C1 segment of cervical spinal cord (tissue), 14 donors: ENCODE data around the gene GPR68.
"Not testable (repeated sequence)": the region's sequence is repeated elsewhere in the genome, so short reads cannot be mapped to it uniquely, and the experiment has no call there.

ENCODE experiments used
- DNase-seq, 14 donors: peaks; one replicate each; lab custom pipeline; 2025; lab: John Stamatoyannopoulos, UW

Gene GPR68

DNA sequence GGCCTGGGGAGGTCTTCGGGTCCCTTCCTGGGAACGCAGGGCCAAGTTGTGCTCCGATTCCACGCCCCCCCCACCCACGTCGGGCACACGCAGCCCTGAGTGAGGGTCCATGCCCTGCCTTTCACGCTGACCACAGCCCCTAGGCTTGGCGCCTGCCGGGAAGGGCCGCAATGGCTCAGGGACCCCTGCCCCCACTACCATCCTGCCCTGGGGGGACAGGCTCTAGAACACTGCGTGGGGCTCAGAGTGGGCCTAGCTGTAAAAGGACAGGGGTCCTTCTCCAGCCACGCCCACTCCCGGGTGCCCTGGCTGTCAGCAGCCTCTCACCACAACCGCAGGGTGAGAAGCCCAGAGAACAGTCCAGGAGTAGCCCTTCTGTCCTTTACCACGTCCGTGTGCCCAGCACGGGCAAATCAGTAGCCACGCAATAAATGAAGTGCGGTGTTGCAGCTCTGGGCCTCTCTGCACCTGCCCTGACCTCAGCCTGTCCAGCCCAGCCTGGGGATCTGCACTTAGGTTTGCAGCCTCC lies 9.4 kb upstream of the GPR68 start:
- peak in 1 of 14 donors; percentile 31 for DNase-seq

- peak in 3 of 14 donors; percentile 14 to 66 (median 24) for DNase-seq
Measured at GRCh38 chr14:91252871-91253794, 8.6 kb upstream of the GPR68 start.

- DNase-seq: peak in 1 of 14 donors; percentile 60
Measured at GRCh38 chr14:91250912-91251311, 6.4 kb upstream of the GPR68 start.

GRCh38 chr14:91249841-91250616 lies 5.5 kb upstream of the GPR68 start:
- DNase-seq: peak in 2 of 14 donors; percentile 15 to 80

DNA sequence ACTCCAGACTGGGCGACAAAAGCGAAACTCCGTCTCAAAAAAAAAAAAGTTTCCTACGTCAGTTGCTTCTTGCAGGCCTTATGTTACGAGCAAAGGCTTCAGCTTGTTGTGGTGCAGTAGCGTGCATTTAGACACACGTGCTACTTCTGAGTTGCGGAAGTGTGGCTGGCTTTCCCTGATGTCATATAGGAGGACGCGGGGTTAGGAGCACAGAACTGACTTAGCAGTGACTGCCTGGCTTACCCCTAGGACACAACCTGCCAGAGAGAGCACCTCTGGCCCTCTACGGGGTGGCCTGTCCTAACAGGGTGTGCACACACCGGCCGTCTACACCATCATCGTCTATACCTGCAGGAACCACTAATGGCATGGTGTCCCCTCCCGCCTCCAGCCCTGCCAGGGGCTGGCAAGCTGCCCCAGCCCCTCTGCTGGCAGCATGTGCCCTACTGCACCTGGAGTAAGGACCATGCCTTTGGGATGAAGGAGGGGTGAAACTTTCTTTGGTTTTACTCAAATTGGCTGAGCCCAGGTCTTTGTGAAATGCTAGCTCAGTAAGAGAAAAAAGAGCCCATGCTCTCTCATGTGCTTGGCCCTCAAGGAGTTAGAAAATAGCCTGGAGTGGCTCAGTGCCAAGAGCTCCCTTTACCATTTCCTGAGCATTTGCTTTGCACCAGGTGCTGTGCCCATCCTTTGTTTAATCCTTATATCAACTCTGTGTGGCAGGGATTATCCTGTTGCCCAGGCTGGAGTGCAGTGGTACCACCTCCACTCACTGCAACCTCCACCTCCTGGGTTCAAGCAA lies 1.7 kb upstream of the GPR68 start:
- no peak for DNase-seq

GRCh38 chr14:91245616-91246015 lies 1.1 kb upstream of the GPR68 start:
- not testable (repeated sequence) for DNase-seq

DNA sequence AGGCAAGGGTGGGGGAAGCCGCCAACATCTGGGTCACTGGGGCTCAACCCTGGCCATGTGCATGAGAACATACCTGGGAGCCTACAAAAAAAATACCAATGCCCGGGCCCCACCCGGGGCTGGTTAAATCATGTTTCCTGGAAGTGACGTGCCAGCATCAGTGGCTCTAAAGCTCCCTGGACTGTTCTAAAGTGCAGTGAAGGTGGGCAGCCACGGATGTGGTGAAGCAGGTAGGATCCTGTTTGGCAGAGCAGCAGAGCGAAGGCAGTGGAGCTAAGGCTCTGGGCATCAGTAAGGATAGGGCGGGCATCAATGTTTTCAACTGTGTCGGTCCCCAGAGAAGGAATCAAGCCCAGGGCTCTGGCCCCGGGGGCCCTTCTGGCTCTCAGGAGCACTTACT lies 525 bp upstream of the GPR68 start:
- peak in 1 of 14 donors; percentile 34 for DNase-seq

DNA sequence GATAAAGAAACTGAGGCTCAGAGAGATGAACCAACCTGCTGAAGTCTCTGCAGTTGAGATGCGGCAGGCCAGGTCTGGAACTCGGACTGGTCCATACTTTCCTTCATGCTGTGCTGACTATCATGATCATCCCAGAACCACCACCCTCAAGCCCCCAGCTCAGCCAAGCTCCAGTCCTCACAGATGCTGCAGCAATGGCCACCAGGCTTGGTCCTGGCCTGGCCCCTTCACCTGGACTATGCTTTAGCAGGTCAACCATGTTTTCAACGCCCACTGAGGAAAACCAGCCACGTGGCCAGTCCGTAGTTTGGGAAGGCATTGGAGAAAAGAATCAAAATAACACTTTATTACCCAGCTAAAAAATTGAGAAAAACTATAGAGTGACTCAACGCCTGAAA lies 1.4 kb downstream of the GPR68 start:
- no peak for DNase-seq

- DNase-seq: no peak
Measured at GRCh38 chr14:91242635-91243034, 1.9 kb downstream of the GPR68 start.

DNA sequence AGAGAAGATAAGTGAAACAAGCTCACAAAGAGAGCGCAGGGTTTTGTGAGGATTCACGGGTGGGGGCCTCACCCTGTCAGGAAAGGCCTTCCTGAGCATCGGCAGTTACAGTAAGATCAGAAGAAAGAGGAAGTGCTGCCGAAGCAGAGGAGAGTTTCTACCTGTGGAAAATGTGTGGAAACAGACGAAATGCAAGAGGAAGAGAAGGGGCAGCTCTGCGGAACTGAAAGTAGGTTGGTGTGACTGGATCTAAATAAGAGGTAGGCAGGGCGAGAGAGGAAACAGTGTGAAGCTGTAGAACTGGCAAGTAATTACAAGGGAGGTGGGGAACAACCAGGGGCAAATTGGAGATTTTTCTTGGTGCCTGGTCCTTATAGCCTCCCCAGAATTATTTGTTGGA lies 2.6 kb downstream of the GPR68 start:
- DNase-seq: peak in 2 of 14 donors; percentile 13 to 26

DNA sequence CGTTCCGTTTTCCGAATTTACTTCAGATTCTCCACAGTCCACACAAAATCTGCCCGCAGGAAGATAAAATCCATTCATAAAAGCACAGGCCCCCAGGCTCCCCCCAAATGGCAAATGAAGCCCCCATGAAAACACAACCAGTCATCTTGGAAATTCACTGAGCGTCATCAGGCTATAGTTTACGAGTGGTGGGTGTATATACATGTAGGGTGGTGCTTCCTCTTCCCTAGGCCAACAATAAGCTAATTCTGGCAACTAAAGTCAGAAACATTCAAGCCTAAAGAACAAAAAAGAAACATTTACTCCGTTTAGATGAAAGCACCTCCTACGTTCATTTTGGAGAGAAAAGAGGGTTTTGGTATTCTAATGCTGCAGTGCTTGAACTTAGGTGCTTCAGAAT lies 5.8 kb downstream of the GPR68 start:
- no peak for DNase-seq

GRCh38 chr14:91238085-91238484 lies 6.4 kb downstream of the GPR68 start:
- DNase-seq: no peak

- no peak for DNase-seq
Measured at GRCh38 chr14:91237219-91237618, 7.3 kb downstream of the GPR68 start.

- DNase-seq: no peak
Measured at GRCh38 chr14:91235841-91236240, 8.7 kb downstream of the GPR68 start.

DNA sequence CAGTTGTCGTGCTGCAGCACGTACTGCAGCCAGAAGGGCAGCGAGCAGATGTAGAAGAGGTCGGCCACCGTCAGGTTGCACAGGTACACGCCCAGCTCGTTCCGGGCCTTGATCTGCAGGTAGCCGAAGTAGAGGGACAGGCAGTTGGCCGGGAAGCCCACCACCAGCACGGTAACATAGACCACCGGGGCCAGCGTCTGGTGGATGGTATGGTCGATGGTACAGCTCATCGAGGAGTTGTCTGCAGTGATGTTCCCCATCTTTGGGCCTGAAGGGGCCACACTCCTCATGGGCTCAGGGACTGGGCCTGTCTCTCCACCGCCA lies 9.8 kb downstream of the GPR68 start:
- no peak for DNase-seq

- no peak for DNase-seq
Measured at GRCh38 chr14:91233936-91234790, 10.3 kb downstream of the GPR68 start.

DNA sequence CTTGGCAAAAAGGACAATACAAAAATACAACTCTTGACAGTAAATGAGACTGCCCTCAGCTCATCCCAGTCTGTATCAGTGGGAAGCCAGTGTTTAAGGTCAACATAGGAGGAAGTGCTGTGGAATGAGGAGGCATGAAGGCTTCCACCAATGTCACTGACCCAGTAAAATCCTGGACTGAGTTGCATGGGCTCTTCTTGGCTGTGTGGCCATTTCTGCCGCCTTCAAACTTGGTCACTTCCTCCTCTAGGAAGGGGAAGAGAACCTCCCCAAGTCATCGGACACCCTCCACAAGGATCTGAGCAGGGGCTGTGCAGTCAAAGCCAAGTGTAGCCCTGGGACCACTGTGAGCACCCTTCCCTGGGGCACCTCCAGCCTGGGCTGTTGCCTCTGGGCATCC lies 11.9 kb downstream of the GPR68 start:
- DNase-seq: no peak

- no peak for DNase-seq
Measured at GRCh38 chr14:91232052-91232451, 12.5 kb downstream of the GPR68 start.

DNA sequence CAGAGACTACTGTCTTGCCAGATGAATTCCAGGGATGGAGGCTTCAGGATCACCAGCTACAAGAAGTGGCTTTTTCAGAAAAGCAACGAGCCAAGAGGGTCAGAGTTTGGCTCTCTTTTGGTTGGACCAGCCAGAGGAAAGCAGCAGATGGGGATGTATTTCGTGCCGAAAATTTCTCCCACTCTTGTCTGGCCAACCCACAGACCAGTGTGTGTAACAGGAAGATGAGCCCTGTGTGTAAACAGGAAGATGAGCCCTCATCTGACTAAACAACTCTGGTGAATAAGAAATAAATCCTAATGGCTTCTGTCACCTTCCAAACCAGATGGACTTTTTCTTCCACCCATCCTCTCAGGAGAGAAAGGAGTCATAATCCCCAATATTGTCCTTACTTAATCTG lies 13.1 kb downstream of the GPR68 start:
- DNase-seq: no peak

GRCh38 chr14:91230397-91231035 lies 14.0 kb downstream of the GPR68 start:
- DNase-seq: peak in 1 of 14 donors; percentile 45
